ENCODE data around the gene RAD51AP2. TPM values are rescaled to one million over a fixed set of nuclear protein-coding genes. Genes with fewer than 3 reads are reported as not detected.

Gene RAD51AP2
- total and polyA plus RNA-seq, 2 of the 13 experiments (the other 11 are each of a cell fraction or from before 2014, with no cell fraction given) = 0.11 to 0.12 TPM

- TF ChIP-seq UBTF (CRISPR knock-in tag; IDR thresholded peaks at IDR 0.05) = no peak
- no peak; the same call in 1 of the 2 replicates for TF ChIP-seq HDAC1 (CRISPR knock-in tag; IDR thresholded peaks at IDR 0.05)
- TF ChIP-seq, protein P1, sequence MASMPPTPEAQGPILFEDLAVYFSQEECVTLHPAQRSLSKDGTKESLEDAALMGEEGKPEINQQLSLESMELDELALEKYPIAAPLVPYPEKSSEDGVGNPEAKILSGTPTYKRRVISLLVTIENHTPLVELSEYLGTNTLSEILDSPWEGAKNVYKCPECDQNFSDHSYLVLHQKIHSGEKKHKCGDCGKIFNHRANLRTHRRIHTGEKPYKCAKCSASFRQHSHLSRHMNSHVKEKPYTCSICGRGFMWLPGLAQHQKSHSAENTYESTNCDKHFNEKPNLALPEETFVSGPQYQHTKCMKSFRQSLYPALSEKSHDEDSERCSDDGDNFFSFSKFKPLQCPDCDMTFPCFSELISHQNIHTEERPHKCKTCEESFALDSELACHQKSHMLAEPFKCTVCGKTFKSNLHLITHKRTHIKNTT (CRISPR knock-in tag; IDR thresholded peaks at IDR 0.05) = no peak
- peak; percentile 46; the same call in 1 of the 2 replicates for TF ChIP-seq POLR2AphosphoS5 (IDR thresholded peaks at IDR 0.05; ENCODE audit: low read depth, low read length)
- TF ChIP-seq SP140L (CRISPR knock-in tag; IDR thresholded peaks at IDR 0.05; ENCODE audit: borderline replicate concordance) = no peak
- no peak for TF ChIP-seq ZBTB8A (CRISPR knock-in tag; IDR thresholded peaks at IDR 0.05; ENCODE audit: borderline replicate concordance, low read depth)
- TF ChIP-seq MED1 (CRISPR knock-in tag; IDR thresholded peaks at IDR 0.05) = no peak
- TF ChIP-seq ZNF337 (CRISPR knock-in tag; IDR thresholded peaks at IDR 0.05; ENCODE audit: borderline replicate concordance, low read depth) = no peak
- TF ChIP-seq ZSCAN29 (CRISPR knock-in tag; conservative IDR thresholded peaks at IDR 0.05) = no peak
- TF ChIP-seq GMEB1 (CRISPR knock-in tag; IDR thresholded peaks at IDR 0.05; ENCODE audit: borderline replicate concordance) = no peak
- TF ChIP-seq PRPF4 (IDR thresholded peaks at IDR 0.05; ENCODE audit: low read depth, low read length, poor library complexity, severe bottlenecking) = no peak
- TF ChIP-seq ZNF564 (CRISPR knock-in tag; IDR thresholded peaks at IDR 0.05) = no peak
- no peak for TF ChIP-seq NR2F2 (IDR thresholded peaks at IDR 0.05; ENCODE audit: borderline replicate concordance, low read depth)
- no peak for TF ChIP-seq ZBTB46 (CRISPR knock-in tag; IDR thresholded peaks at IDR 0.05; ENCODE audit: borderline replicate concordance)
- TF ChIP-seq TEAD2 (CRISPR knock-in tag; IDR thresholded peaks at IDR 0.05) = no peak
- TF ChIP-seq YEATS2 (CRISPR knock-in tag; IDR thresholded peaks at IDR 0.05; ENCODE audit: borderline replicate concordance) = no peak
- TF ChIP-seq SP4 (CRISPR knock-in tag; IDR thresholded peaks at IDR 0.05) = peak; percentile 97
- no peak for TF ChIP-seq TFDP2 (CRISPR knock-in tag; IDR thresholded peaks at IDR 0.05)
- no peak for TF ChIP-seq ZNF709 (CRISPR knock-in tag; IDR thresholded peaks at IDR 0.05)
Measured at GRCh38 chr2:17518212-17519154, at the start of gene RAD51AP2 (continued).

All from HepG2 (cell line).